Natural killer cell (primary cell): ENCODE measurements around the gene FGGY. TPM values are rescaled to one million over a fixed set of nuclear protein-coding genes. Genes with fewer than 3 reads are reported as not detected.

Experiments used
- ATAC-seq, 3 donors: fragments of 150-1000 bp in 2 of 3; fragments of 200-7000 bp in 1 of 3; cut with Tn5 transposase; 1 replicate in 1 of 3; 2 replicates in 2 of 3; pipeline ENCODE4 v1.10.0; 2021; ENCODE audit warnings: mild to moderate bottlenecking in 2 of 3, moderate library complexity in 2 of 3
- DNase-seq, 2 donors: peaks; one replicate each; pipeline versions ENCODE4 v3.0.0 to v3.0.0-alpha.2; 2013 to 2021; ENCODE audit warnings: mixed read lengths in 1 of 2
- H3K27ac ChIP-seq: one replicate; pipeline ENCODE4 v1.5.1; 2013; ENCODE audit warnings: mild to moderate bottlenecking, low read length
- H3K27me3 ChIP-seq: one replicate; pipeline ENCODE4 v1.6.1; 2013; ENCODE audit warnings: low read length; ENCODE audit not compliant: control insufficient read depth, insufficient read depth
- H3K36me3 ChIP-seq: one replicate; pipeline ENCODE4 v1.6.1; 2013; ENCODE audit warnings: low read length; ENCODE audit not compliant: control insufficient read depth, insufficient read depth
- H3K4me1 ChIP-seq: one replicate; pipeline ENCODE4 v1.6.1; 2013; ENCODE audit warnings: low read length; ENCODE audit not compliant: control insufficient read depth, insufficient read depth
- H3K4me3 ChIP-seq: one replicate; pipeline ENCODE4 v1.5.1; 2013; ENCODE audit warnings: low read length
- H3K9me3 ChIP-seq: one replicate; pipeline ENCODE4 v1.6.1; 2013; ENCODE audit warnings: low read length; ENCODE audit not compliant: control insufficient read depth, insufficient read depth
- H3K27ac Mint-ChIP-seq, 2 donors: one replicate each; pipeline ENCODE4 v1.8.0; 2022; ENCODE audit warnings: mild to moderate bottlenecking in 2 of 2, mixed read lengths in 2 of 2, moderate library complexity in 1 of 2
- H3K27me3 Mint-ChIP-seq, 2 donors: one replicate each; pipeline ENCODE4 v1.8.0; 2022; ENCODE audit warnings: low read depth in 2 of 2, mixed read lengths in 2 of 2
- H3K36me3 Mint-ChIP-seq: one replicate; pipeline ENCODE4 v1.8.0; 2022; ENCODE audit warnings: mixed read lengths
- H3K4me1 Mint-ChIP-seq, 2 donors: one replicate each; pipeline ENCODE4 v1.8.0; 2022; ENCODE audit warnings: mixed read lengths in 2 of 2
- H3K4me3 Mint-ChIP-seq: one replicate; pipeline ENCODE4 v1.8.0; 2022; ENCODE audit warnings: mild to moderate bottlenecking, moderate library complexity, mixed read lengths
- H3K9me3 Mint-ChIP-seq, 2 donors: one replicate each; pipeline ENCODE4 v1.8.0; 2022; ENCODE audit warnings: mixed read lengths in 2 of 2
- WGBS: methylation state at CpG from one replicate; pipeline ENCODE4 v1.1.7; 2013; ENCODE audit warnings: missing lambda C conversion rate; ENCODE audit not compliant: insufficient coverage; 5-methylcytosine and 5-hydroxymethylcytosine counted together
- intact Hi-C: fragments of 100-400 bp; cut with micrococcal nuclease; formaldehyde crosslinking; loops from one replicate; pipeline ENCODE4 v1.14.2; 2022
- total RNA-seq, 4 donors: library from RNA; stranded (reverse); fragments of 120-200 nt in 1 of 4; gene quantifications; one replicate each; pipeline versions ENCODE4 v1.2.3 to v1.2.4, GENCODE V29; 2013 to 2022
- TF ChIP-seq, protein P1 (sequence below): fragments of 200-600 bp; IDR thresholded peaks from one replicate; pipeline ENCODE4 v1.8.0; 2022; ENCODE audit warnings: antibody characterized with exemption

Gene FGGY
- total RNA-seq, 3 donors from 2014 or later (not counting 1 experiment from before 2014, with no cell fraction given): 21.8 to 31.5 (median 21.8) TPM

DNA sequence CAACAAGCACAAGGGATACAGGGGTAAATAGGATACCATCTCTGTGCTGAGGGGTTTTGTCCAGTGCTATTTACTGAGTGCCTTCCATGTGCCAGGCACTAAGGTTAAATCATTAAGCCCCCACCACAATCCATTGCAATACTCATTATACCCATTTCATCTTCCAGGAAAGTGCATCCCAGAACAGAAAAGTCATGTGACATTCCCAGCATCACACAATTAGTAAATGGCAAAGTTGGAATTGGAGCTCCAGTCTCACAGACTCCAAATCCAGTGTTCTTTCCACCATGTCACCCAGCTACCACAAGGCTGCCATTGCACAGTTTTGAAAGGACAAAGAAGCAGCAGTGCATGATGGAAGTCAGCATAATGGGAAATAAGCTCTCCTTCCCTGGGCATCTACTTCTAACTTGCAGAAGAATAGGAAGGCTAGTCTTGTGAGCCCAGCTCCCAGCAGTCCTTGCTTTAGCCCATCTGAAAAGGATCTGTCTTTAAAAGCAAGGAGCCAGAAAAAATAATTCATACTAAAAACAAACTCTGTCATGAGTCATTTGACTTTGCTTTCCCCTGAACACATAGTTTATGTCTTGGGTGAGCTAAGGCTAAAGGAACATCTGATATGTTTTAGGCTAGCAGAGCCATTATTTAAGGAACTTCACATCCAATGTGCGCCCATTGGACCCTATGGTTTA is 406.5 kb downstream of the FGGY start:
- Histone ChIP-seq H3K27ac (no peak overlapping the region), H3K9me3 (no peaks in the 10 kb centered on the region), H3K4me3 (no peak overlapping the region), H3K4me1 (no peaks in the 10 kb centered on the region), H3K36me3 (no peaks in the 10 kb centered on the region), H3K27me3 (no peaks in the 10 kb centered on the region)
- ATAC-seq (no peak), DNase-seq (no peak)
- no peak overlapping the region for H3K4me3 Mint-ChIP-seq
- TF ChIP-seq, protein P1, sequence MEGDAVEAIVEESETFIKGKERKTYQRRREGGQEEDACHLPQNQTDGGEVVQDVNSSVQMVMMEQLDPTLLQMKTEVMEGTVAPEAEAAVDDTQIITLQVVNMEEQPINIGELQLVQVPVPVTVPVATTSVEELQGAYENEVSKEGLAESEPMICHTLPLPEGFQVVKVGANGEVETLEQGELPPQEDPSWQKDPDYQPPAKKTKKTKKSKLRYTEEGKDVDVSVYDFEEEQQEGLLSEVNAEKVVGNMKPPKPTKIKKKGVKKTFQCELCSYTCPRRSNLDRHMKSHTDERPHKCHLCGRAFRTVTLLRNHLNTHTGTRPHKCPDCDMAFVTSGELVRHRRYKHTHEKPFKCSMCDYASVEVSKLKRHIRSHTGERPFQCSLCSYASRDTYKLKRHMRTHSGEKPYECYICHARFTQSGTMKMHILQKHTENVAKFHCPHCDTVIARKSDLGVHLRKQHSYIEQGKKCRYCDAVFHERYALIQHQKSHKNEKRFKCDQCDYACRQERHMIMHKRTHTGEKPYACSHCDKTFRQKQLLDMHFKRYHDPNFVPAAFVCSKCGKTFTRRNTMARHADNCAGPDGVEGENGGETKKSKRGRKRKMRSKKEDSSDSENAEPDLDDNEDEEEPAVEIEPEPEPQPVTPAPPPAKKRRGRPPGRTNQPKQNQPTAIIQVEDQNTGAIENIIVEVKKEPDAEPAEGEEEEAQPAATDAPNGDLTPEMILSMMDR: no peak
- no peaks in the 10 kb centered on the region for H3K9me3 Mint-ChIP-seq
- intact Hi-C loops: no loop called here
- H3K4me1 Mint-ChIP-seq: peaks cover 4 to 6% of the 10 kb centered on the region in 2 donors
- no peaks in the 10 kb centered on the region for H3K36me3 Mint-ChIP-seq
- WGBS: 87% methylated on average over 1 of the region's 1 CpG
- H3K27ac Mint-ChIP-seq: no peak overlapping the region
- H3K27me3 Mint-ChIP-seq: no peaks in the 10 kb centered on the region

DNA sequence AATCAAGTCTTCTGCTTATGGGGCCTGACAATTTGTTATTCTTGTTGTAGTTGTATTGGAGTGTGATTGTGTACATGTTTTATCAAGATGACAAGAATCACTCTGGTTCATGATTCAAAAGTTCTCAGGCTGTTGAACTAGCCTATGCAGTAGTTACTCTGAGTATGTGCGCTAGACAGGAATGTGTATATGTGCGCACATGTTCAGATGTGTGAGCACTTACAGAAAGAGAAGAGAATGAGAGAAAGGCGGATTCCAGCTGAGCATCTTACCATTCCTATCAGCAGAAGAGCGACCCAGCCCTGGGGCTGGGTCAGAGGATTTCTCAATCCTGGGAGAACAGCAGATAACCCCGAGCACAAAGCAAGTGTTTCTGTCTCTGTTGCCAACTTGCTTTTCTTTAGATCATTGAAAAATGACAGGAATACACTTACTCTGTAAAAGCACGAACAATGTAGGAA is 407.1 kb downstream of the FGGY start:
- no peak overlapping the region for H3K27ac Mint-ChIP-seq
- no peaks in the 10 kb centered on the region for H3K36me3 Mint-ChIP-seq
- H3K27me3 Mint-ChIP-seq: no peaks in the 10 kb centered on the region
- ATAC-seq (no peak), DNase-seq (no peak)
- no peak overlapping the region for H3K4me3 Mint-ChIP-seq
- no peak overlapping the region for H3K27ac ChIP-seq
- TF ChIP-seq, protein P1: no peak
- no peaks in the 10 kb centered on the region for H3K4me1 ChIP-seq
- no peaks in the 10 kb centered on the region for H3K36me3 ChIP-seq
- no peak overlapping the region for H3K4me3 ChIP-seq
- no peaks in the 10 kb centered on the region for H3K27me3 ChIP-seq
- WGBS: 96% methylated on average over 5 of the region's 6 CpGs
- peaks cover 4 to 5% of the 10 kb centered on the region in 2 donors for H3K4me1 Mint-ChIP-seq
- intact Hi-C loops: no loop called here
- no peaks in the 10 kb centered on the region for H3K9me3 ChIP-seq
- H3K9me3 Mint-ChIP-seq: no peaks in the 10 kb centered on the region

DNA sequence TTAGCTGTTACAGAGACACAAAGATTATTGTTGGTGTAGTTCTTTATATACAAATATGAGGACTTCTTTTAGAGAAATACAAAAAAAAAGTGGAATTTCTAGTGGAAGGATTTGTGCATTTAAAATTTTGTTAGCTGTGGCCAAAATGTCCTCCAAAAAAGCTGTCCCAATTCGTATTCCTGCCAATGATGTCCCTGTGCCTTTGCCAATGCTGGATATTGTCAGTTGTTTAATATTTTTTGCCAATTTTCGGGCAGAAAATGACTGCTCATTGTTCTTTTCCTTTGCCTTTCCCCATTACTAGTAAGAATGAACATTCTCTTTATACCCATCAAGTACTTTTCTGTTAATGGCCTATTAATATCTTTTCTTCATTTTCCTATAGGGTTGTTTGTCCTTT is 407.8 kb downstream of the FGGY start:
- H3K27ac ChIP-seq: no peak overlapping the region
- Mint-ChIP-seq H3K4me3 (no peak overlapping the region), H3K4me1 (no peaks in the 10 kb centered on the region), H3K27ac (no peak overlapping the region), H3K36me3 (no peaks in the 10 kb centered on the region), H3K9me3 (no peaks in the 10 kb centered on the region), H3K27me3 (no peaks in the 10 kb centered on the region)
- H3K36me3 ChIP-seq: no peaks in the 10 kb centered on the region
- no peaks in the 10 kb centered on the region for H3K9me3 ChIP-seq
- intact Hi-C loops: no loop called here
- WGBS: 80% methylated on average over 1 of the region's 2 CpGs
- no peaks in the 10 kb centered on the region for H3K27me3 ChIP-seq
- TF ChIP-seq, protein P1: no peak
- H3K4me3 ChIP-seq: no peak overlapping the region
- H3K4me1 ChIP-seq: no peaks in the 10 kb centered on the region
- DNase-seq (no peak), ATAC-seq (no peak)
